K562 (cell line): Measurements from ENCODE around the gene CEP95. TPM values are rescaled to one million over a fixed set of nuclear protein-coding genes. Genes with fewer than 3 reads are reported as not detected.
A peak's percentile ranks its signal among the peaks of the same experiment; 100 is the strongest.

ENCODE experiments used
- CBFB ChIP-seq: sonication (generic); formaldehyde crosslinking; IDR thresholded peaks from 2 replicates; pipeline ENCODE4 v1.4.0; 2020; ENCODE audit warnings: mild to moderate bottlenecking, missing genetic modification reagents
- JUND ChIP-seq, 2 experiments: IDR thresholded peaks; 2 replicates in 1 of 2; 3 replicates in 1 of 2; pipeline ENCODE4 v1.6.1; 2011; ENCODE audit warnings: borderline replicate concordance in 2 of 2, low read depth in 2 of 2, low read length in 2 of 2, improper control_type of control experiment in 1 of 2, missing biosample characterization in 1 of 2, missing genetic modification characterization in 1 of 2, missing genetic modification reagents in 1 of 2
- XRCC4 ChIP-seq: IDR thresholded peaks from one replicate; pipeline ENCODE4 v1.6.1; 2011; ENCODE audit not compliant: insufficient read depth, insufficient read length; ENCODE audit errors: extremely low read depth
- ZFP1 ChIP-seq: fragments of 450-650 bp; formaldehyde crosslinking; IDR thresholded peaks from 2 replicates; pipeline ENCODE4 v1.4.0; 2020; ENCODE audit warnings: mild to moderate bottlenecking, mixed read lengths
- polyA plus RNA-seq, 8 experiments: library from polyadenylated mRNA; depleted of rRNA in 4 of 8; stranded (reverse) in 5 of 8; unstranded in 3 of 8; fragments of >200 nt; fragmentation: Nextera tagmentation in 2 of 8; fragmentation: Illumina TruSeq in 1 of 8; extraction: Ambion mirVana in 2 of 8; extraction: Trizol in 1 of 8; gene quantifications; 2 replicates each; pipeline versions ENCODE4 v1.2.1 to v1.2.3, GENCODE V29; 2011 to 2014; ENCODE audit warnings: inconsistent platforms in 1 of 8, missing spikeins in 1 of 8
- total RNA-seq, 7 experiments: library from RNA; depleted of rRNA in 6 of 7; stranded (reverse); fragments of >200 nt in 6 of 7; fragmentation: Illumina TruSeq in 2 of 7; extraction: Trizol in 2 of 7; gene quantifications; 2 replicates each; pipeline versions ENCODE4 v1.2.1 to v1.2.3, GENCODE V29; 2011 to 2021; ENCODE audit warnings: low replicate concordance in 1 of 7
- TF ChIP-seq, protein P1 (sequence below): fragments of 450-650 bp; IDR thresholded peaks from 2 replicates; pipeline ENCODE4 v1.6.1; 2017; ENCODE audit warnings: antibody characterized with exemption
- TF ChIP-seq, protein P2 (sequence below): fragments of 450-650 bp; IDR thresholded peaks from 2 replicates; pipeline ENCODE4 v1.6.1; 2016; ENCODE audit warnings: mild to moderate bottlenecking

Gene CEP95
- total and polyA plus RNA-seq, 9 of the 15 experiments (the other 6 are each of a cell fraction or from before 2014, with no cell fraction given), result 26.7 to 80.7 (median 56.9) TPM

- TF ChIP-seq, protein P1, sequence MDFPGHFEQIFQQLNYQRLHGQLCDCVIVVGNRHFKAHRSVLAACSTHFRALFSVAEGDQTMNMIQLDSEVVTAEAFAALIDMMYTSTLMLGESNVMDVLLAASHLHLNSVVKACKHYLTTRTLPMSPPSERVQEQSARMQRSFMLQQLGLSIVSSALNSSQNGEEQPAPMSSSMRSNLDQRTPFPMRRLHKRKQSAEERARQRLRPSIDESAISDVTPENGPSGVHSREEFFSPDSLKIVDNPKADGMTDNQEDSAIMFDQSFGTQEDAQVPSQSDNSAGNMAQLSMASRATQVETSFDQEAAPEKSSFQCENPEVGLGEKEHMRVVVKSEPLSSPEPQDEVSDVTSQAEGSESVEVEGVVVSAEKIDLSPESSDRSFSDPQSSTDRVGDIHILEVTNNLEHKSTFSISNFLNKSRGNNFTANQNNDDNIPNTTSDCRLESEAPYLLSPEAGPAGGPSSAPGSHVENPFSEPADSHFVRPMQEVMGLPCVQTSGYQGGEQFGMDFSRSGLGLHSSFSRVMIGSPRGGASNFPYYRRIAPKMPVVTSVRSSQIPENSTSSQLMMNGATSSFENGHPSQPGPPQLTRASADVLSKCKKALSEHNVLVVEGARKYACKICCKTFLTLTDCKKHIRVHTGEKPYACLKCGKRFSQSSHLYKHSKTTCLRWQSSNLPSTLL, result no peak
- TF ChIP-seq ZFP1 (CRISPR knock-in tag) (no peak), CBFB (no peak), XRCC4 (no peak), JUND (IDR thresholded peaks at IDR 0.05; ENCODE audit: borderline replicate concordance, low read depth, low read length) (peak; percentile 38; the same call in 1 of the 2 replicates), JUND (tag; IDR thresholded peaks at IDR 0.05; ENCODE audit: borderline replicate concordance, low read depth, low read length) (peak; percentile 31; the same call in 1 of the 3 replicates)
- TF ChIP-seq, protein P2, sequence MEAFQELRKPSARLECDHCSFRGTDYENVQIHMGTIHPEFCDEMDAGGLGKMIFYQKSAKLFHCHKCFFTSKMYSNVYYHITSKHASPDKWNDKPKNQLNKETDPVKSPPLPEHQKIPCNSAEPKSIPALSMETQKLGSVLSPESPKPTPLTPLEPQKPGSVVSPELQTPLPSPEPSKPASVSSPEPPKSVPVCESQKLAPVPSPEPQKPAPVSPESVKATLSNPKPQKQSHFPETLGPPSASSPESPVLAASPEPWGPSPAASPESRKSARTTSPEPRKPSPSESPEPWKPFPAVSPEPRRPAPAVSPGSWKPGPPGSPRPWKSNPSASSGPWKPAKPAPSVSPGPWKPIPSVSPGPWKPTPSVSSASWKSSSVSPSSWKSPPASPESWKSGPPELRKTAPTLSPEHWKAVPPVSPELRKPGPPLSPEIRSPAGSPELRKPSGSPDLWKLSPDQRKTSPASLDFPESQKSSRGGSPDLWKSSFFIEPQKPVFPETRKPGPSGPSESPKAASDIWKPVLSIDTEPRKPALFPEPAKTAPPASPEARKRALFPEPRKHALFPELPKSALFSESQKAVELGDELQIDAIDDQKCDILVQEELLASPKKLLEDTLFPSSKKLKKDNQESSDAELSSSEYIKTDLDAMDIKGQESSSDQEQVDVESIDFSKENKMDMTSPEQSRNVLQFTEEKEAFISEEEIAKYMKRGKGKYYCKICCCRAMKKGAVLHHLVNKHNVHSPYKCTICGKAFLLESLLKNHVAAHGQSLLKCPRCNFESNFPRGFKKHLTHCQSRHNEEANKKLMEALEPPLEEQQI, result peak; percentile 57; the same call in 1 of the 2 replicates
Observed at GRCh38 chr17:64492481-64493109, 14.2 kb upstream of the CEP95 start (continued).
